CD4-positive, alpha-beta T cell treated with Interleukin-4 for 4 hours (primary cell): ENCODE measurements around the gene BCL7B.
"Not testable (repeated sequence)": the region's sequence is repeated elsewhere in the genome, so short reads cannot be mapped to it uniquely, and the experiment has no call there.

Experiments
- DNase-seq: peaks from one replicate; pipeline ENCODE4 v3.0.0-alpha.2; 2020

BCL7B gene

GRCh38 chr7:73570977-73571376 lies 13.5 kb upstream of the BCL7B start:
- DNase-seq, result no peak

GRCh38 chr7:73570521-73570920 lies 13.0 kb upstream of the BCL7B start:
- no peak for DNase-seq

GRCh38 chr7:73569042-73569608 lies 11.6 kb upstream of the BCL7B start:
- no peak for DNase-seq

- no peak for DNase-seq
These were observed 10.6 kb upstream of the BCL7B start for GRCh38 chr7:73567846-73568685.

GRCh38 chr7:73567140-73567539 lies 9.7 kb upstream of the BCL7B start:
- DNase-seq, result no peak

- DNase-seq, result not testable (repeated sequence)
These were observed 8.9 kb upstream of the BCL7B start for GRCh38 chr7:73566431-73566830.

GRCh38 chr7:73565675-73566340 lies 8.3 kb upstream of the BCL7B start:
- no peak for DNase-seq

GRCh38 chr7:73560109-73560835 lies 2.8 kb upstream of the BCL7B start:
- DNase-seq, result no peak

GRCh38 chr7:73557108-73557396 lies 438 bp downstream of the BCL7B start:
- DNase-seq, result peak; percentile 89

GRCh38 chr7:73556208-73557107 lies 1.0 kb downstream of the BCL7B start:
- DNase-seq, result no peak

GRCh38 chr7:73555411-73555982 lies 2.0 kb downstream of the BCL7B start:
- DNase-seq, result no peak

GRCh38 chr7:73550093-73550492 lies 7.4 kb downstream of the BCL7B start:
- DNase-seq, result not testable (repeated sequence)

- no peak for DNase-seq
These were observed 8.3 kb downstream of the BCL7B start for GRCh38 chr7:73549176-73549575.

- no peak for DNase-seq
These were observed 9.6 kb downstream of the BCL7B start for GRCh38 chr7:73547841-73548240.

GRCh38 chr7:73544678-73545077 lies 12.8 kb downstream of the BCL7B start:
- no peak for DNase-seq

- no peak for DNase-seq
These were observed 15.8 kb downstream of the BCL7B start for GRCh38 chr7:73541722-73542121.

GRCh38 chr7:73539709-73540108 lies 17.8 kb downstream of the BCL7B start:
- DNase-seq, result no peak

- DNase-seq, result not testable (repeated sequence)
These were observed 19.0 kb downstream of the BCL7B start for GRCh38 chr7:73538510-73538909.

- DNase-seq, result no peak
These were observed 20.4 kb downstream of the BCL7B start for GRCh38 chr7:73537051-73537450.

GRCh38 chr7:73536479-73536878 lies 21.0 kb downstream of the BCL7B start:
- no peak for DNase-seq

- not testable (repeated sequence) for DNase-seq
These were observed 21.6 kb downstream of the BCL7B start for GRCh38 chr7:73535918-73536317.

- DNase-seq, result no peak
These were observed 23.7 kb downstream of the BCL7B start for GRCh38 chr7:73533742-73534141.
